Stomach (tissue), 9 donors: Measurements from ENCODE around the gene SPATA1. TPM values are rescaled to one million over a fixed set of nuclear protein-coding genes. Genes with fewer than 3 reads are reported as not detected.

Experiments used
- DNase-seq, 2 donors: peaks; one replicate each; pipeline versions ENCODE4 v3.0.0 to v3.0.0-alpha.2; 2013 to 2019
- H3K27ac ChIP-seq, 5 donors: fragments of 200-600 bp in 4 of 5; sonication (generic) in 4 of 5; one replicate each; pipeline ENCODE4 v1.5.1; 2013 to 2019; ENCODE audit warnings: mild to moderate bottlenecking in 1 of 5, moderate library complexity in 1 of 5
- H3K27me3 ChIP-seq, 3 donors: fragments of 200-600 bp; sonication (generic); one replicate each; pipeline ENCODE4 v1.5.1; 2017 to 2019; ENCODE audit warnings: mixed run types in 1 of 3
- H3K36me3 ChIP-seq, 4 donors: fragments of 200-600 bp; sonication (generic); 1 replicate in 3 of 4; 2 replicates in 1 of 4; pipeline ENCODE4 v1.5.1; 2016 to 2019
- H3K4me1 ChIP-seq, 4 donors: fragments of 200-600 bp; sonication (generic); one replicate each; pipeline ENCODE4 v1.5.1; 2016 to 2019
- H3K4me3 ChIP-seq, 4 donors: fragments of 200-600 bp; sonication (generic) in 3 of 4; one replicate each; pipeline ENCODE4 v1.5.1; 2016 to 2019; ENCODE audit warnings: mild to moderate bottlenecking in 1 of 4
- H3K9me3 ChIP-seq, 4 donors: fragments of 200-600 bp; sonication (generic); one replicate each; pipeline ENCODE4 v1.5.1; 2016 to 2019
- CTCF ChIP-seq, 7 experiments: fragments of 450-650 bp in 4 of 7; fragments of 200-600 bp in 3 of 7; sonication (generic) in 3 of 7; IDR thresholded peaks; one replicate each; pipeline ENCODE4 v1.5.1; 2016 to 2019; ENCODE audit warnings: antibody characterized with exemption in 7 of 7, control low read depth in 2 of 7, mild to moderate bottlenecking in 1 of 7
- EP300 ChIP-seq: sonication (generic); formaldehyde crosslinking; IDR thresholded peaks from one replicate; pipeline ENCODE4 v1.6.1; 2017; ENCODE audit warnings: antibody characterized with exemption
- POLR2A ChIP-seq, 4 donors: fragments of 450-650 bp; IDR thresholded peaks; one replicate each; pipeline ENCODE4 v1.6.1; 2016; ENCODE audit warnings: antibody characterized with exemption in 4 of 4, control low read depth in 2 of 4, mild to moderate bottlenecking in 1 of 4, moderate library complexity in 1 of 4
- POLR2AphosphoS5 ChIP-seq, 3 donors: sonication (generic); formaldehyde crosslinking; IDR thresholded peaks; one replicate each; pipeline ENCODE4 v1.6.1; 2016; ENCODE audit warnings: antibody characterized with exemption in 3 of 3
- WGBS, 5 donors: extraction: QIAGEN DNeasy Blood & Tissue Kit in 3 of 5; methylation state at CpG; one replicate each; pipeline versions ENCODE4 v1.1.5 to v1.1.7; 2013 to 2018; 5-methylcytosine and 5-hydroxymethylcytosine counted together
- intact Hi-C: fragments of 100-400 bp; cut with DNase I; formaldehyde crosslinking; loops from one replicate; pipeline ENCODE4 v1.15.1; 2023; ENCODE audit warnings: low total_unique reads
- polyA plus RNA-seq, 3 donors: library from polyadenylated mRNA; stranded (reverse); fragments of 200-250 nt; gene quantifications; one replicate each; pipeline ENCODE4 v1.2.3, GENCODE V29; 2013
- total RNA-seq, 5 donors: library from RNA; depleted of rRNA; stranded (reverse); fragments of >200 nt; gene quantifications; one replicate each; pipeline versions ENCODE4 v1.1.0 to v1.2.3, GENCODE V29; 2014 to 2016
- donor health status: healthy with polysubstance abuse.
- donor health status: Bipolar disorder and iron deficiency.
- donor health status: healthy.

Gene SPATA1
- total and polyA plus RNA-seq, 8 donors = 1.3 to 1.8 (median 1.5) TPM; not detected in 5

GRCh38 chr1:84597011-84597410, 90.8 kb downstream of the SPATA1 start:
- intact Hi-C loops = no loop called here
- Histone ChIP-seq H3K27me3 (no peaks in the 10 kb centered on the region), H3K9me3 (peaks cover 0 to 10% (median 4%) of the 10 kb centered on the region in 4 donors), H3K36me3 (no peaks in the 10 kb centered on the region), H3K27ac (no peak overlapping the region), H3K4me3 (no peak overlapping the region), H3K4me1 (peaks cover 0 to 15% (median 0%) of the 10 kb centered on the region in 4 donors)
- no peak for TF ChIP-seq CTCF (IDR thresholded peaks at IDR 0.05)
- TF ChIP-seq POLR2AphosphoS5 (IDR thresholded peaks at IDR 0.05) = no peak
- no peak for TF ChIP-seq EP300
- no peak for TF ChIP-seq POLR2A (IDR thresholded peaks at IDR 0.05)
- no peak for DNase-seq
- 77 to 98% (median 90%) methylated on average over 1 of the region's 1 CpG for WGBS, 5 donors

- no peaks in the 10 kb centered on the region for H3K27me3 ChIP-seq
- peaks cover 0 to 7% (median 3%) of the 10 kb centered on the region in 4 donors for H3K9me3 ChIP-seq
- peak in 1 of 2 donors; percentile 40 for DNase-seq
- H3K4me1 ChIP-seq = peaks cover 0 to 15% (median 0%) of the 10 kb centered on the region in 4 donors
- no peaks in the 10 kb centered on the region for H3K36me3 ChIP-seq
- no peak overlapping the region for H3K4me3 ChIP-seq
- 67 to 77% (median 73%) methylated on average over 3 of the region's 3 CpGs for WGBS, 5 donors
- no peak for TF ChIP-seq POLR2AphosphoS5 (IDR thresholded peaks at IDR 0.05)
- intact Hi-C loops = no loop called here
- no peak overlapping the region for H3K27ac ChIP-seq
These were observed 92.2 kb downstream of the SPATA1 start for GRCh38 chr1:84598418-84598817.

- H3K36me3 ChIP-seq = no peaks in the 10 kb centered on the region
- H3K27me3 ChIP-seq = no peaks in the 10 kb centered on the region
- peaks cover 0 to 15% (median 0%) of the 10 kb centered on the region in 4 donors for H3K4me1 ChIP-seq
- no peak for TF ChIP-seq EP300
- no peak for TF ChIP-seq POLR2A (IDR thresholded peaks at IDR 0.05)
- TF ChIP-seq CTCF (IDR thresholded peaks at IDR 0.05) = no peak
- no peak for TF ChIP-seq POLR2AphosphoS5 (IDR thresholded peaks at IDR 0.05)
- no peak overlapping the region for H3K4me3 ChIP-seq
- WGBS, 5 donors = 35 to 60% (median 48%) methylated on average over 5 of the region's 5 CpGs
- no peak for DNase-seq
- peaks cover 0 to under 1% (median 0%) of the 10 kb centered on the region in 4 donors for H3K9me3 ChIP-seq
- H3K27ac ChIP-seq = peak overlapping the region in 1 of 5 donors; percentile 34
- intact Hi-C loops = no loop called here
These were observed 92.9 kb downstream of the SPATA1 start for GRCh38 chr1:84598846-84599741.

GRCh38 chr1:84600796-84601195, 94.6 kb downstream of the SPATA1 start:
- H3K27me3 ChIP-seq = no peaks in the 10 kb centered on the region
- H3K27ac ChIP-seq = no peak overlapping the region
- intact Hi-C loops = no loop called here
- DNase-seq = no peak
- H3K36me3 ChIP-seq = no peaks in the 10 kb centered on the region
- peaks cover 7 to 17% (median 13%) of the 10 kb centered on the region in 4 donors for H3K9me3 ChIP-seq
- no peak for TF ChIP-seq CTCF (IDR thresholded peaks at IDR 0.05)
- TF ChIP-seq POLR2A (IDR thresholded peaks at IDR 0.05) = no peak
- peaks cover 0 to 15% (median 0%) of the 10 kb centered on the region in 4 donors for H3K4me1 ChIP-seq
- 83 to 92% (median 89%) methylated on average over 5 of the region's 5 CpGs for WGBS, 5 donors
- no peak overlapping the region for H3K4me3 ChIP-seq

GRCh38 chr1:84603223-84603622, 97.0 kb downstream of the SPATA1 start:
- DNase-seq = no peak
- H3K27me3 ChIP-seq = no peaks in the 10 kb centered on the region
- H3K4me3 ChIP-seq = no peak overlapping the region
- TF ChIP-seq POLR2A (IDR thresholded peaks at IDR 0.05) = no peak
- no peak for TF ChIP-seq POLR2AphosphoS5 (IDR thresholded peaks at IDR 0.05)
- TF ChIP-seq CTCF (IDR thresholded peaks at IDR 0.05) = no peak
- no peak for TF ChIP-seq EP300
- peaks cover 11 to 22% (median 17%) of the 10 kb centered on the region in 4 donors for H3K9me3 ChIP-seq
- intact Hi-C loops = no loop called here
- no peaks in the 10 kb centered on the region for H3K36me3 ChIP-seq
- H3K27ac ChIP-seq = peak overlapping the region in 2 of 5 donors; percentile 7 to 55
- WGBS, 5 donors = 49 to 60% (median 52%) methylated on average over 2 of the region's 2 CpGs
- H3K4me1 ChIP-seq = peaks cover 0 to 15% (median 0%) of the 10 kb centered on the region in 4 donors
